Measurements from ENCODE around the gene TBCE. TPM values are rescaled to one million over a fixed set of nuclear protein-coding genes. Genes with fewer than 3 reads are reported as not detected.

Gene TBCE
- total and polyA plus RNA-seq, 4 donors = 9.5 to 19.7 (median 14.1) TPM

DNA sequence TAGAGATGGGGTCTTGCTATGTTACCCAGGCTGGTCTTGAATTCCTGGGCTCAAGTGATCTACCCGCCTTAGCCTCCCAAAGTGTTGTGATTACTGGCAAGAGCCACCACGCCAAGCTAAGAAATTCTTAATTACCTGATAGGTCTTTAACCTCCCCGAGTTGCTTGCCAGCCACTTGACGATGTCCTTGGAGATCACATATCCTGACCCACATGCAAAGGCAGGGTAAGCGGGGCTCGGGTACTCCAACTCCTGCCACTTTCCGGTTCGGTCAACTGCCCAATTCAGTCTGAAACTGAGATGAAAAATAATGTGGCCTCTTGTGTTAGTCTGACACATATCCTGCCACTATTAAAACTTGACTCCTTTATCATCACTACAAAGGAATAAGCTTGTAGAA lies 86.8 kb downstream of the TBCE start:
- no peak for DNase-seq (ENCODE audit: low spot score)
- WGBS = 97% methylated on average over 8 of the region's 8 CpGs
- H3K27ac ChIP-seq (ENCODE audit: low read depth in 1 of 2, low read length in 2 of 2) = no peak overlapping the region
- H3K36me3 ChIP-seq (ENCODE audit: control insufficient read depth in 4 of 4, insufficient read depth in 3 of 4, low read depth in 1 of 4, low read length in 3 of 4) = peaks cover 3 to 30% (median 17%) of the 10 kb centered on the region in 4 donors
- no peak overlapping the region for H3K9ac ChIP-seq (ENCODE audit: low read depth in 1 of 2, low read length in 2 of 2)
- TF ChIP-seq GABPA (IDR thresholded peaks at IDR 0.05 in 1 of 2, conservative IDR thresholded peaks at IDR 0.05 in 1 of 2) (no peak), HNF4G (IDR thresholded peaks at IDR 0.05) (no peak), HNF4A (conservative IDR thresholded peaks at IDR 0.05) (no peak), FOXA1 (IDR thresholded peaks at IDR 0.05) (no peak), NR2F2 (IDR thresholded peaks at IDR 0.05) (no peak), RAD21 (IDR thresholded peaks at IDR 0.05) (no peak)
- TF ChIP-seq, protein P1, sequence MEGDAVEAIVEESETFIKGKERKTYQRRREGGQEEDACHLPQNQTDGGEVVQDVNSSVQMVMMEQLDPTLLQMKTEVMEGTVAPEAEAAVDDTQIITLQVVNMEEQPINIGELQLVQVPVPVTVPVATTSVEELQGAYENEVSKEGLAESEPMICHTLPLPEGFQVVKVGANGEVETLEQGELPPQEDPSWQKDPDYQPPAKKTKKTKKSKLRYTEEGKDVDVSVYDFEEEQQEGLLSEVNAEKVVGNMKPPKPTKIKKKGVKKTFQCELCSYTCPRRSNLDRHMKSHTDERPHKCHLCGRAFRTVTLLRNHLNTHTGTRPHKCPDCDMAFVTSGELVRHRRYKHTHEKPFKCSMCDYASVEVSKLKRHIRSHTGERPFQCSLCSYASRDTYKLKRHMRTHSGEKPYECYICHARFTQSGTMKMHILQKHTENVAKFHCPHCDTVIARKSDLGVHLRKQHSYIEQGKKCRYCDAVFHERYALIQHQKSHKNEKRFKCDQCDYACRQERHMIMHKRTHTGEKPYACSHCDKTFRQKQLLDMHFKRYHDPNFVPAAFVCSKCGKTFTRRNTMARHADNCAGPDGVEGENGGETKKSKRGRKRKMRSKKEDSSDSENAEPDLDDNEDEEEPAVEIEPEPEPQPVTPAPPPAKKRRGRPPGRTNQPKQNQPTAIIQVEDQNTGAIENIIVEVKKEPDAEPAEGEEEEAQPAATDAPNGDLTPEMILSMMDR (IDR thresholded peaks at IDR 0.05; ENCODE audit: low read depth, low read length, missing input control) = no peak
- TF ChIP-seq, protein P2, sequence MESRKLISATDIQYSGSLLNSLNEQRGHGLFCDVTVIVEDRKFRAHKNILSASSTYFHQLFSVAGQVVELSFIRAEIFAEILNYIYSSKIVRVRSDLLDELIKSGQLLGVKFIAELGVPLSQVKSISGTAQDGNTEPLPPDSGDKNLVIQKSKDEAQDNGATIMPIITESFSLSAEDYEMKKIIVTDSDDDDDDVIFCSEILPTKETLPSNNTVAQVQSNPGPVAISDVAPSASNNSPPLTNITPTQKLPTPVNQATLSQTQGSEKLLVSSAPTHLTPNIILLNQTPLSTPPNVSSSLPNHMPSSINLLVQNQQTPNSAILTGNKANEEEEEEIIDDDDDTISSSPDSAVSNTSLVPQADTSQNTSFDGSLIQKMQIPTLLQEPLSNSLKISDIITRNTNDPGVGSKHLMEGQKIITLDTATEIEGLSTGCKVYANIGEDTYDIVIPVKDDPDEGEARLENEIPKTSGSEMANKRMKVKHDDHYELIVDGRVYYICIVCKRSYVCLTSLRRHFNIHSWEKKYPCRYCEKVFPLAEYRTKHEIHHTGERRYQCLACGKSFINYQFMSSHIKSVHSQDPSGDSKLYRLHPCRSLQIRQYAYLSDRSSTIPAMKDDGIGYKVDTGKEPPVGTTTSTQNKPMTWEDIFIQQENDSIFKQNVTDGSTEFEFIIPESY (IDR thresholded peaks at IDR 0.05) = no peak
- TF ChIP-seq, protein P3, sequence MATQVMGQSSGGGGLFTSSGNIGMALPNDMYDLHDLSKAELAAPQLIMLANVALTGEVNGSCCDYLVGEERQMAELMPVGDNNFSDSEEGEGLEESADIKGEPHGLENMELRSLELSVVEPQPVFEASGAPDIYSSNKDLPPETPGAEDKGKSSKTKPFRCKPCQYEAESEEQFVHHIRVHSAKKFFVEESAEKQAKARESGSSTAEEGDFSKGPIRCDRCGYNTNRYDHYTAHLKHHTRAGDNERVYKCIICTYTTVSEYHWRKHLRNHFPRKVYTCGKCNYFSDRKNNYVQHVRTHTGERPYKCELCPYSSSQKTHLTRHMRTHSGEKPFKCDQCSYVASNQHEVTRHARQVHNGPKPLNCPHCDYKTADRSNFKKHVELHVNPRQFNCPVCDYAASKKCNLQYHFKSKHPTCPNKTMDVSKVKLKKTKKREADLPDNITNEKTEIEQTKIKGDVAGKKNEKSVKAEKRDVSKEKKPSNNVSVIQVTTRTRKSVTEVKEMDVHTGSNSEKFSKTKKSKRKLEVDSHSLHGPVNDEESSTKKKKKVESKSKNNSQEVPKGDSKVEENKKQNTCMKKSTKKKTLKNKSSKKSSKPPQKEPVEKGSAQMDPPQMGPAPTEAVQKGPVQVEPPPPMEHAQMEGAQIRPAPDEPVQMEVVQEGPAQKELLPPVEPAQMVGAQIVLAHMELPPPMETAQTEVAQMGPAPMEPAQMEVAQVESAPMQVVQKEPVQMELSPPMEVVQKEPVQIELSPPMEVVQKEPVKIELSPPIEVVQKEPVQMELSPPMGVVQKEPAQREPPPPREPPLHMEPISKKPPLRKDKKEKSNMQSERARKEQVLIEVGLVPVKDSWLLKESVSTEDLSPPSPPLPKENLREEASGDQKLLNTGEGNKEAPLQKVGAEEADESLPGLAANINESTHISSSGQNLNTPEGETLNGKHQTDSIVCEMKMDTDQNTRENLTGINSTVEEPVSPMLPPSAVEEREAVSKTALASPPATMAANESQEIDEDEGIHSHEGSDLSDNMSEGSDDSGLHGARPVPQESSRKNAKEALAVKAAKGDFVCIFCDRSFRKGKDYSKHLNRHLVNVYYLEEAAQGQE (IDR thresholded peaks at IDR 0.05) = no peak
- H3K4me3 ChIP-seq (ENCODE audit: low read depth in 1 of 3, low read length in 3 of 3) = no peak overlapping the region
- H3K4me1 ChIP-seq (ENCODE audit: control insufficient read depth in 4 of 4, insufficient read depth in 4 of 4, low read length in 3 of 4) = no peaks in the 10 kb centered on the region
- H3K9me3 ChIP-seq (ENCODE audit: control insufficient read depth in 4 of 4, low read length in 3 of 4) = no peaks in the 10 kb centered on the region
- H3K27me3 ChIP-seq (ENCODE audit: control insufficient read depth in 4 of 4, insufficient read depth in 4 of 4, low read length in 3 of 4) = no peaks in the 10 kb centered on the region

DNA sequence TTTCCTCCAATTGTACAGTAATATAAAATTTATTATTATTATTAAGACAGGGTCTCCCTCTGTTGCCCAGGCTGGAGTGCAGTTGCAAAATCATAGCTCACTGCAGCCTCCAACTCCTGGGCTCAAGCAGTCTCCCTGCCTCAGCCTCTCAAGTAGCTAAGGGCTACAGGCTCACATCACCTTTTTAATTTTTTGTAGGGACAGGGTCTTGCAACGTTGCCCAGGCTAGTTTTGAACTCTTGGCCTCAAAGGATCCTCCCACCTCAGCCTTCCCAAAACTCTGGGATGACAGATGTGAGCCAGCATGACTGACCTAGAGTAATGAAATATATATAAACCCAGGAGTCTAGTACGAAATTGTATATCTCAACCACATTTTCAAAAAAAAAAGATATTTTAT lies 87.9 kb downstream of the TBCE start:
- 84% methylated on average over 2 of the region's 2 CpGs for WGBS
- Histone ChIP-seq H3K27me3 (ENCODE audit: control insufficient read depth in 4 of 4, insufficient read depth in 4 of 4, low read length in 3 of 4) (no peaks in the 10 kb centered on the region), H3K4me1 (ENCODE audit: control insufficient read depth in 4 of 4, insufficient read depth in 4 of 4, low read length in 3 of 4) (no peaks in the 10 kb centered on the region), H3K9ac (ENCODE audit: low read depth in 1 of 2, low read length in 2 of 2) (no peak overlapping the region), H3K4me3 (ENCODE audit: low read depth in 1 of 3, low read length in 3 of 3) (no peak overlapping the region), H3K36me3 (ENCODE audit: control insufficient read depth in 4 of 4, insufficient read depth in 3 of 4, low read depth in 1 of 4, low read length in 3 of 4) (peaks cover 3 to 20% (median 13%) of the 10 kb centered on the region in 4 donors), H3K9me3 (ENCODE audit: control insufficient read depth in 4 of 4, low read length in 3 of 4) (no peaks in the 10 kb centered on the region), H3K27ac (ENCODE audit: low read depth in 1 of 2, low read length in 2 of 2) (no peak overlapping the region)
- DNase-seq (ENCODE audit: low spot score) = no peak
- TF ChIP-seq, protein P4, sequence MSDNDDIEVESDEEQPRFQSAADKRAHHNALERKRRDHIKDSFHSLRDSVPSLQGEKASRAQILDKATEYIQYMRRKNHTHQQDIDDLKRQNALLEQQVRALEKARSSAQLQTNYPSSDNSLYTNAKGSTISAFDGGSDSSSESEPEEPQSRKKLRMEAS (IDR thresholded peaks at IDR 0.05) = no peak
- no peak for TF ChIP-seq HNF4G (IDR thresholded peaks at IDR 0.05)
- TF ChIP-seq, protein P1 (IDR thresholded peaks at IDR 0.05; ENCODE audit: low read depth, low read length, missing input control) = no peak
- TF ChIP-seq RAD21 (IDR thresholded peaks at IDR 0.05) = no peak
- TF ChIP-seq GABPA (IDR thresholded peaks at IDR 0.05 in 1 of 2, conservative IDR thresholded peaks at IDR 0.05 in 1 of 2) = no peak
- no peak for TF ChIP-seq SP1 (IDR thresholded peaks at IDR 0.05)
- no peak for TF ChIP-seq EGR1 (IDR thresholded peaks at IDR 0.05; ENCODE audit: low read depth in 2 of 2)
- TF ChIP-seq FOXA1 (IDR thresholded peaks at IDR 0.05) = no peak
- TF ChIP-seq, protein P3 (IDR thresholded peaks at IDR 0.05) = no peak
- no peak for TF ChIP-seq NR2F2 (IDR thresholded peaks at IDR 0.05)
- TF ChIP-seq, protein P5, sequence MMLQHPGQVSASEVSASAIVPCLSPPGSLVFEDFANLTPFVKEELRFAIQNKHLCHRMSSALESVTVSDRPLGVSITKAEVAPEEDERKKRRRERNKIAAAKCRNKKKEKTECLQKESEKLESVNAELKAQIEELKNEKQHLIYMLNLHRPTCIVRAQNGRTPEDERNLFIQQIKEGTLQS (IDR thresholded peaks at IDR 0.05) = no peak
- no peak for TF ChIP-seq JUND (IDR thresholded peaks at IDR 0.05)
- TF ChIP-seq FOXA2 (IDR thresholded peaks at IDR 0.05) = no peak
- TF ChIP-seq RXRA (IDR thresholded peaks at IDR 0.05) = no peak

All from liver (tissue), 9 donors.